ENCODE data around the gene SEMA5B. TPM values are rescaled to one million over a fixed set of nuclear protein-coding genes. Genes with fewer than 3 reads are reported as not detected.

SEMA5B gene
- total RNA-seq, 6 donors from 2014 or later: 0.33 to 0.71 (median 0.65) TPM; not detected in 2

- ATAC-seq (ENCODE audit: low FRiP score in 2 of 2): no peak
- H3K9me3 ChIP-seq: no peaks in the 10 kb centered on the region
- no peak for DNase-seq
- TF ChIP-seq POLR2AphosphoS5 (IDR thresholded peaks at IDR 0.05) (no peak), EP300 (IDR thresholded peaks at IDR 0.05) (no peak), POLR2A (IDR thresholded peaks at IDR 0.05) (no peak), CTCF (IDR thresholded peaks at IDR 0.05) (no peak)
- 31 to 43% methylated on average over 17 to 32 of the region's 33 CpGs for WGBS, 2 donors
- H3K27ac ChIP-seq: no peak overlapping the region
- peak overlapping the region; percentile 31 to 70 (median 58) for H3K4me3 ChIP-seq
- H3K36me3 ChIP-seq: no peaks in the 10 kb centered on the region
- H3K4me1 ChIP-seq: peaks cover 28 to 38% (median 30%) of the 10 kb centered on the region in 4 donors
- H3K27me3 ChIP-seq: peaks cover 0 to 31% (median 18%) of the 10 kb centered on the region in 4 donors
Measured at GRCh38 chr3:123025642-123026521, 1.7 kb downstream of the SEMA5B start.

- Histone ChIP-seq H3K36me3 (no peaks in the 10 kb centered on the region), H3K27ac (no peak overlapping the region), H3K4me1 (peaks cover 28 to 38% (median 30%) of the 10 kb centered on the region in 4 donors), H3K27me3 (peaks cover 0 to 28% (median 18%) of the 10 kb centered on the region in 4 donors), H3K9me3 (no peaks in the 10 kb centered on the region), H3K4me3 (no peak overlapping the region)
- ATAC-seq (ENCODE audit: low FRiP score in 2 of 2): no peak
- TF ChIP-seq POLR2A (IDR thresholded peaks at IDR 0.05) (no peak), EP300 (IDR thresholded peaks at IDR 0.05) (no peak), CTCF (IDR thresholded peaks at IDR 0.05) (no peak), POLR2AphosphoS5 (IDR thresholded peaks at IDR 0.05) (no peak)
- whole genome bisulfite sequencing, 2 donors: 100% methylated on average over 1 of the region's 1 CpG
- no peak for DNase-seq
Measured at GRCh38 chr3:123024056-123024455, 3.5 kb downstream of the SEMA5B start.

- no peak for TF ChIP-seq POLR2AphosphoS5 (IDR thresholded peaks at IDR 0.05)
- TF ChIP-seq POLR2A (IDR thresholded peaks at IDR 0.05): no peak
- no peak for TF ChIP-seq CTCF (IDR thresholded peaks at IDR 0.05)
- TF ChIP-seq EP300 (IDR thresholded peaks at IDR 0.05): no peak
- H3K4me3 ChIP-seq: no peak overlapping the region
- H3K27ac ChIP-seq: no peak overlapping the region
- no peaks in the 10 kb centered on the region for H3K9me3 ChIP-seq
- no peak for DNase-seq
- H3K4me1 ChIP-seq: peaks cover 9 to 20% (median 12%) of the 10 kb centered on the region in 4 donors
- H3K36me3 ChIP-seq: no peaks in the 10 kb centered on the region
- peaks cover 0 to 14% (median 8%) of the 10 kb centered on the region in 4 donors for H3K27me3 ChIP-seq
- 80 to 86% methylated on average over 7 of the region's 7 CpGs for WGBS, 2 donors
- ATAC-seq (ENCODE audit: low FRiP score in 2 of 2): no peak
Measured at GRCh38 chr3:123021996-123022510, 5.5 kb downstream of the SEMA5B start.

- Histone ChIP-seq H3K4me3 (no peak overlapping the region), H3K27me3 (peaks cover 0 to 7% (median 2%) of the 10 kb centered on the region in 4 donors), H3K36me3 (no peaks in the 10 kb centered on the region), H3K27ac (no peak overlapping the region), H3K9me3 (no peaks in the 10 kb centered on the region), H3K4me1 (peaks cover 4 to 13% (median 5%) of the 10 kb centered on the region in 4 donors)
- TF ChIP-seq POLR2A (IDR thresholded peaks at IDR 0.05): no peak
- TF ChIP-seq POLR2AphosphoS5 (IDR thresholded peaks at IDR 0.05): no peak
- no peak for DNase-seq
- WGBS, 2 donors: 87 to 94% methylated on average over 7 of the region's 7 CpGs
- no peak for ATAC-seq (ENCODE audit: low FRiP score in 2 of 2)
Measured at GRCh38 chr3:123021388-123021787, 6.2 kb downstream of the SEMA5B start.

GRCh38 chr3:123020709-123021108 is 6.9 kb downstream of the SEMA5B start:
- H3K36me3 ChIP-seq: no peaks in the 10 kb centered on the region
- H3K27ac ChIP-seq: no peak overlapping the region
- WGBS, 2 donors: 61 to 77% methylated on average over 3 of the region's 3 CpGs
- no peaks in the 10 kb centered on the region for H3K9me3 ChIP-seq
- H3K27me3 ChIP-seq: peaks cover 0 to under 1% (median 0%) of the 10 kb centered on the region in 4 donors
- H3K4me1 ChIP-seq: peaks cover 0 to 8% (median 0%) of the 10 kb centered on the region in 4 donors
- no peak overlapping the region for H3K4me3 ChIP-seq
- DNase-seq (peak in 1 of 2 donors; percentile 77), ATAC-seq (ENCODE audit: low FRiP score in 2 of 2) (peak; percentile 42 to 82)
- TF ChIP-seq CTCF (IDR thresholded peaks at IDR 0.05) (no peak), POLR2AphosphoS5 (IDR thresholded peaks at IDR 0.05) (peak in 1 of 2 donors; percentile 15), EP300 (IDR thresholded peaks at IDR 0.05) (peak in 1 of 4 donors; percentile 28), POLR2A (IDR thresholded peaks at IDR 0.05) (no peak)
